HCT116 (cell line): ENCODE measurements around the gene CSTF2. TPM values are rescaled to one million over a fixed set of nuclear protein-coding genes. Genes with fewer than 3 reads are reported as not detected.
A peak's percentile ranks its signal among the peaks of the same experiment; 100 is the strongest.

Experiments used
- ATAC-seq: fragments of 200-7000 bp; cut with Tn5 transposase; 2 replicates; pipeline ENCODE4 v1.9.1; 2020; ENCODE audit warnings: mild to moderate bottlenecking, moderate library complexity
- BruUV-seq: library from RNA; stranded (reverse); fragments of 400-500 nt; replicated peaks from 2 replicates; lab custom pipeline; 2021; lab: Mats Ljungman, UMichigan
- CTCF ChIA-PET: fragments of 300-600 bp; sonication (Branson Sonifier 250); formaldehyde crosslinking; loops from one replicate; lab custom pipeline; 2021; ENCODE audit warnings: antibody characterized with exemption; lab: Charles Lee
- POLR2A ChIA-PET: fragments of 300-600, 350-600 bp; sonication (Branson Sonifier 250); formaldehyde crosslinking; loops from one replicate; lab custom pipeline; 2021; ENCODE audit warnings: antibody characterized with exemption; lab: Charles Lee
- RAD21 ChIA-PET, 2 experiments: fragments of 300-600 bp; sonication (Branson Sonifier 250); formaldehyde crosslinking; loops; one replicate each; lab custom pipeline; 2023; ENCODE audit warnings: low total read pairs in 2 of 2; ENCODE audit not compliant: uncharacterized antibody in 2 of 2, unreplicated experiment in 2 of 2, low non-redundant PET in 1 of 2; lab: Charles Lee
- DNase-seq: peaks from one replicate; pipeline ENCODE4 v3.0.0-alpha.2; 2010; ENCODE audit warnings: low read depth, low spot score
- H2AFZ ChIP-seq: fragments of 200-600 bp; shearing (Covaris generic), sonication (generic); 2 replicates; pipeline ENCODE4 v1.6.1; 2017; ENCODE audit warnings: low read depth, mixed run types, mixed read lengths, antibody characterized with exemption, low read length; ENCODE audit not compliant: poor library complexity, severe bottlenecking
- H3K27ac ChIP-seq: 2 replicates; pipeline ENCODE4 v1.5.1; 2012; ENCODE audit warnings: low read depth, low read length
- H3K27me3 ChIP-seq: fragments of 200-600 bp; sonication (generic); 2 replicates; pipeline ENCODE4 v1.6.1; 2016; ENCODE audit warnings: mixed run types, low read length, mixed read lengths; ENCODE audit not compliant: insufficient read depth
- H3K36me3 ChIP-seq, 2 experiments: fragments of 200-500 bp in 1 of 2; fragments of 200-600 bp in 1 of 2; sonication (Bioruptor generic) in 1 of 2; sonication (generic) in 1 of 2; 2 replicates each; pipeline versions ENCODE4 v1.5.1 to v1.6.1; 2014 to 2016; ENCODE audit warnings: low read length in 2 of 2, inconsistent platforms in 1 of 2, mixed read lengths in 1 of 2, mixed run types in 1 of 2; ENCODE audit not compliant: insufficient read depth in 2 of 2, control insufficient read depth in 1 of 2
- H3K4me1 ChIP-seq, 2 experiments: fragments of 200-600 bp in 1 of 2; sonication (generic) in 1 of 2; 2 replicates each; pipeline versions ENCODE4 v1.5.1 to v1.6.1; 2012 to 2017; ENCODE audit warnings: low read length in 2 of 2, inconsistent platforms in 1 of 2, mild to moderate bottlenecking in 1 of 2, mixed read lengths in 1 of 2, mixed run types in 1 of 2, moderate library complexity in 1 of 2; ENCODE audit not compliant: insufficient read depth in 2 of 2, control insufficient read depth in 1 of 2
- H3K4me2 ChIP-seq: fragments of 200-600 bp; sonication (generic); 2 replicates; pipeline ENCODE4 v1.6.1; 2017; ENCODE audit warnings: mixed run types, low read length, mixed read lengths
- H3K4me3 ChIP-seq, 2 experiments: fragments of 200-600 bp in 1 of 2; sonication (generic) in 1 of 2; replicated peaks in 1 of 2; 2 replicates each; pipeline ENCODE4 v1.5.1; 2011 to 2016; ENCODE audit warnings: low read length in 2 of 2, control low read depth in 1 of 2, low read depth in 1 of 2, mild to moderate bottlenecking in 1 of 2, mixed read lengths in 1 of 2, mixed run types in 1 of 2
- H3K79me2 ChIP-seq: fragments of 200-600 bp; sonication (generic); 2 replicates; pipeline ENCODE4 v1.6.1; 2017; ENCODE audit warnings: mild to moderate bottlenecking, mixed run types, low read length, moderate library complexity, mixed read lengths; ENCODE audit not compliant: insufficient read depth
- H3K9ac ChIP-seq: fragments of 200-600 bp; sonication (generic); 2 replicates; pipeline ENCODE4 v1.6.1; 2016; ENCODE audit warnings: low read length, mixed read lengths
- H3K9me2 ChIP-seq: fragments of 200-600 bp; sonication (generic), shearing (Covaris generic); 2 replicates; pipeline ENCODE4 v1.6.1; 2017; ENCODE audit warnings: mixed run types, mild to moderate bottlenecking, moderate library complexity; ENCODE audit not compliant: insufficient read depth
- H3K9me3 ChIP-seq, 2 experiments: fragments of 200-500 bp in 1 of 2; fragments of 200-600 bp in 1 of 2; sonication (Bioruptor generic) in 1 of 2; sonication (generic) in 1 of 2; 2 replicates each; pipeline ENCODE4 v1.6.1; 2014 to 2017; ENCODE audit warnings: low read length in 2 of 2, mixed read lengths in 2 of 2, inconsistent platforms in 1 of 2, low read depth in 1 of 2, mild to moderate bottlenecking in 1 of 2, mixed run types in 1 of 2, moderate library complexity in 1 of 2; ENCODE audit not compliant: control insufficient read depth in 1 of 2, insufficient read depth in 1 of 2
- H4K20me1 ChIP-seq: fragments of 200-600 bp; sonication (generic), shearing (Covaris generic); 2 replicates; pipeline ENCODE4 v1.6.1; 2017; ENCODE audit warnings: mixed run types, mild to moderate bottlenecking, moderate library complexity; ENCODE audit not compliant: insufficient read depth
- EZH2phosphoT487 ChIP-seq: fragments of 200-600 bp; IDR thresholded peaks from 2 replicates; pipeline ENCODE4 v1.6.1; 2018; ENCODE audit warnings: antibody characterized with exemption, borderline replicate concordance
- POLR2A ChIP-seq: IDR thresholded peaks from 2 replicates; pipeline ENCODE4 v1.7.0; 2011; ENCODE audit warnings: borderline replicate concordance; ENCODE audit not compliant: insufficient read depth, insufficient read length; ENCODE audit errors: extremely low read depth
- SIN3A ChIP-seq: IDR thresholded peaks from 2 replicates; pipeline ENCODE4 v1.6.1; 2012; ENCODE audit warnings: low read depth
- intact Hi-C: fragments of 100-400 bp; cut with micrococcal nuclease; formaldehyde crosslinking; loops from 2 replicates; pipeline ENCODE4 v1.10.0; 2022
- total RNA-seq: library from RNA; stranded (reverse); gene quantifications from one replicate; pipeline ENCODE4 v1.2.1, GENCODE V29; 2021; ENCODE audit not compliant: unreplicated experiment
- TF ChIP-seq, protein P1 (sequence below): IDR thresholded peaks from 2 replicates; pipeline ENCODE4 v1.6.1; 2012
- TF ChIP-seq, protein P2 (sequence below), 3 experiments: fragments of 200-600 bp in 1 of 3; sonication (generic) in 1 of 3; IDR thresholded peaks in 2 of 3; conservative IDR thresholded peaks in 1 of 3; 2 replicates each; pipeline ENCODE4 v1.5.1; 2012 to 2017; ENCODE audit warnings: low read depth in 2 of 3, low read length in 2 of 3, antibody characterized with exemption in 1 of 3, borderline replicate concordance in 1 of 3, control low read depth in 1 of 3, mild to moderate bottlenecking in 1 of 3, mixed read lengths in 1 of 3, mixed run types in 1 of 3, moderate library complexity in 1 of 3; ENCODE audit not compliant: insufficient read depth in 1 of 3

CSTF2 gene
- total RNA-seq, 1 experiment from 2014 or later = 34.1 TPM

DNA sequence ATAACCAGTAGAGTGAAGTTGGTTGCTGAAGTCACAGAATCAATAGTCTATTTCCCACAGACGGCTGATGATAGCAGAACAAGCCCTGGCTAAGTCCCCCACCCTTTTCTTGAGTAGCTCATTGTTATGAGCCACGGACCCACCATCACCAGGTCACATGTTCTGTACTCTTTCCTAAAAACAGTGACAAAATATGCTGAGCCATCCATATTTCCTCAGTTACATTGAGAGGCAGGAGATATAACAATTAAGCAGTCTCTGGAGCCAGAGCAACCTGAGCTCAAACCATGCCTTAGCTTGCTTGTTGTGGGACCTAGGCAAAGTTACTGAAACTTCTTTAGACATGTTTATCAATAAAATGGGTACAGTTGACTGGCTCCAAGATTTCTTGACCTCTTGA, 2.9 kb upstream of the CSTF2 start:
- Histone ChIP-seq H2AFZ (no peak overlapping the region), H3K27ac (no peak overlapping the region), H3K4me3 (no peak overlapping the region), H3K36me3 (no peaks in the 10 kb centered on the region), H3K79me2 (peaks cover 19% of the 10 kb centered on the region), H3K9me3 (no peaks in the 10 kb centered on the region), H3K9me2 (no peaks in the 10 kb centered on the region), H3K4me2 (no peak overlapping the region), H3K27me3 (no peaks in the 10 kb centered on the region), H3K9ac (no peak overlapping the region), H4K20me1 (no peaks in the 10 kb centered on the region), H3K4me1 (peaks cover 0 to 16% of the 10 kb centered on the region in 2 experiments; a peak in 3 of 4 replicates)
- ChIA-PET POLR2A (no interaction called here), RAD21 (no interaction called here), CTCF (no interaction called here)
- no peak for ATAC-seq
- no peak for TF ChIP-seq POLR2A
- TF ChIP-seq, protein P1, sequence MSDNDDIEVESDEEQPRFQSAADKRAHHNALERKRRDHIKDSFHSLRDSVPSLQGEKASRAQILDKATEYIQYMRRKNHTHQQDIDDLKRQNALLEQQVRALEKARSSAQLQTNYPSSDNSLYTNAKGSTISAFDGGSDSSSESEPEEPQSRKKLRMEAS = no peak
- TF ChIP-seq SIN3A = no peak
- TF ChIP-seq, protein P2, sequence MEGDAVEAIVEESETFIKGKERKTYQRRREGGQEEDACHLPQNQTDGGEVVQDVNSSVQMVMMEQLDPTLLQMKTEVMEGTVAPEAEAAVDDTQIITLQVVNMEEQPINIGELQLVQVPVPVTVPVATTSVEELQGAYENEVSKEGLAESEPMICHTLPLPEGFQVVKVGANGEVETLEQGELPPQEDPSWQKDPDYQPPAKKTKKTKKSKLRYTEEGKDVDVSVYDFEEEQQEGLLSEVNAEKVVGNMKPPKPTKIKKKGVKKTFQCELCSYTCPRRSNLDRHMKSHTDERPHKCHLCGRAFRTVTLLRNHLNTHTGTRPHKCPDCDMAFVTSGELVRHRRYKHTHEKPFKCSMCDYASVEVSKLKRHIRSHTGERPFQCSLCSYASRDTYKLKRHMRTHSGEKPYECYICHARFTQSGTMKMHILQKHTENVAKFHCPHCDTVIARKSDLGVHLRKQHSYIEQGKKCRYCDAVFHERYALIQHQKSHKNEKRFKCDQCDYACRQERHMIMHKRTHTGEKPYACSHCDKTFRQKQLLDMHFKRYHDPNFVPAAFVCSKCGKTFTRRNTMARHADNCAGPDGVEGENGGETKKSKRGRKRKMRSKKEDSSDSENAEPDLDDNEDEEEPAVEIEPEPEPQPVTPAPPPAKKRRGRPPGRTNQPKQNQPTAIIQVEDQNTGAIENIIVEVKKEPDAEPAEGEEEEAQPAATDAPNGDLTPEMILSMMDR (IDR thresholded peaks at IDR 0.05 in 2 of 3, conservative IDR thresholded peaks at IDR 0.05 in 1 of 3; ENCODE audit: borderline replicate concordance in 1 of 3, insufficient read depth in 1 of 3, low read depth in 2 of 3, low read length in 2 of 3) = no peak
- no peak for DNase-seq
- intact Hi-C loops = no loop called here
- no TSS peak for BruUV-seq

DNA sequence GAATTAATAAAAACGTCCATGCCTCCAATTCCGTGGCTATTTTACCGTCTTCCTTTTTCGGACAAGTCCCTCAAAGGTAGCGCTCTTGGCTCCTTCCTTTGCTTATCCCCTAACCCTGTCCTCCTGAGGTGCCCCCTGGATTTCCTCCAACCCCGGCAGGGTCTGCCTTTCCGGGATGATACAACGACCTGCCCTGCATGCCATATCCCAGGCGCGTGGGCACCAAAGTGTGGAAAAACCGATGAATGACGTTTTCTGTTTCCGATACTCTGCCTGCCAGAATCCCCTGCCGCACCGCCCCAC, 706 bp upstream of the CSTF2 start:
- H3K79me2 ChIP-seq = peaks cover 19% of the 10 kb centered on the region
- peak overlapping the region; percentile 68 for H2AFZ ChIP-seq
- no peaks in the 10 kb centered on the region for H3K9me2 ChIP-seq
- RAD21 ChIA-PET = no interaction called here
- peak; percentile 18 for ATAC-seq
- no peaks in the 10 kb centered on the region for H3K27me3 ChIP-seq
- peak overlapping the region; percentile 83 to 88 for H3K4me3 ChIP-seq
- H3K4me1 ChIP-seq = peaks cover 0 to 10% of the 10 kb centered on the region in 2 experiments; a peak in 3 of 4 replicates
- no peak for DNase-seq
- POLR2A ChIA-PET = no interaction called here
- H3K36me3 ChIP-seq = peaks cover 9 to 15% of the 10 kb centered on the region in 2 experiments
- CTCF ChIA-PET = no interaction called here
- TF ChIP-seq, protein P1 = no peak
- no peak for TF ChIP-seq EZH2phosphoT487
- H3K4me2 ChIP-seq = peak overlapping the region; percentile 85
- peak overlapping the region; percentile 78 for H3K9ac ChIP-seq
- no peaks in the 10 kb centered on the region for H3K9me3 ChIP-seq
- no TSS peak for BruUV-seq
- H4K20me1 ChIP-seq = no peaks in the 10 kb centered on the region
- H3K27ac ChIP-seq = peak overlapping the region; percentile 47
- intact Hi-C loops = no loop called here
